ENCODE results near the gene HSPA12B.
A peak's percentile ranks its signal among the peaks of the same experiment; 100 is the strongest.

Gene HSPA12B

GRCh38 chr20:3758566-3758965 is 26.1 kb downstream of the HSPA12B start:
- Histone ChIP-seq H3K27ac (peak overlapping the region in 2 of 21 experiments; percentile 18 to 21), H3K4me3 (no peak overlapping the region)

- H3K4me3 ChIP-seq = no peak overlapping the region
- peak overlapping the region in 4 of 21 experiments; percentile 7 to 44 (median 17) for H3K27ac ChIP-seq
These were observed 26.9 kb downstream of the HSPA12B start for GRCh38 chr20:3759316-3759823.

- Histone ChIP-seq H3K27ac (peak overlapping the region in 2 of 21 experiments; percentile 7 to 44), H3K4me3 (no peak overlapping the region)
These were observed 27.4 kb downstream of the HSPA12B start for GRCh38 chr20:3759884-3760283.

- H3K27ac ChIP-seq = peak overlapping the region in 2 of 21 experiments; percentile 27 to 44
- H3K4me3 ChIP-seq = no peak overlapping the region
These were observed 28.3 kb downstream of the HSPA12B start for GRCh38 chr20:3760655-3761348.

GRCh38 chr20:3763671-3764601 is 31.5 kb downstream of the HSPA12B start:
- H3K27ac ChIP-seq = peak overlapping the region in 2 of 21 experiments; percentile 26 to 33
- no peak overlapping the region for H3K4me3 ChIP-seq

- no peak overlapping the region for H3K4me3 ChIP-seq
These were observed 32.2 kb downstream of the HSPA12B start for GRCh38 chr20:3764659-3765058.

GRCh38 chr20:3765171-3765882 is 32.8 kb downstream of the HSPA12B start:
- Histone ChIP-seq H3K27ac (peak overlapping the region in 6 of 21 experiments; percentile 0 to 33 (median 26)), H3K4me3 (no peak overlapping the region)

More at GRCh38 chr20:3764659-3765058, 32.2 kb downstream of the HSPA12B start:
- peak overlapping the region in 5 of 21 experiments; percentile 0 to 33 (median 26) for H3K27ac ChIP-seq

GRCh38 chr20:3766422-3767109 is 34.1 kb downstream of the HSPA12B start:
- H3K4me3 ChIP-seq = peak overlapping the region; percentile 61 to 77 (median 71)
- H3K27ac ChIP-seq = peak overlapping the region in 15 of 21 experiments; percentile 19 to 91 (median 68)

- H3K27ac ChIP-seq = peak overlapping the region in 17 of 21 experiments; percentile 32 to 92 (median 75)
- peak overlapping the region; percentile 61 to 77 (median 71) for H3K4me3 ChIP-seq
These were observed 34.6 kb downstream of the HSPA12B start for GRCh38 chr20:3767110-3767426.

- Histone ChIP-seq H3K4me3 (peak within 1 kb of the TSS; percentile 61 to 77 (median 71)), H3K27ac (peak within 1 kb of the TSS; percentile 65 to 94 (median 89))
These were observed 35.2 kb downstream of the HSPA12B start, which contains the start of gene ADISSP for GRCh38 chr20:3767427-3768341. Gene ADISSP, minus strand, starts transcription at chr20:3767753. Its CDS starts 7,653 bp downstream, at chr20:3760100.

- Histone ChIP-seq H3K27ac (peak overlapping the region; percentile 65 to 94 (median 89)), H3K4me3 (peak overlapping the region; percentile 61 to 77 (median 71))
These were observed 36.1 kb downstream of the HSPA12B start for GRCh38 chr20:3768342-3769130.

GRCh38 chr20:3771552-3772058 is 39.1 kb downstream of the HSPA12B start:
- no peak overlapping the region for H3K27ac ChIP-seq
- H3K4me3 ChIP-seq = no peak overlapping the region

- no peak overlapping the region for H3K27ac ChIP-seq
These were observed 43.1 kb downstream of the HSPA12B start for GRCh38 chr20:3775457-3776108.

GRCh38 chr20:3777381-3777715 is 44.9 kb downstream of the HSPA12B start:
- H3K27ac ChIP-seq = peak overlapping the region in 6 of 21 experiments; percentile 2 to 64 (median 37)
- H3K4me3 ChIP-seq = peak overlapping the region; percentile 36 to 48 (median 41)

More at GRCh38 chr20:3775457-3776108, 43.1 kb downstream of the HSPA12B start:
- H3K4me3 ChIP-seq = no peak overlapping the region

GRCh38 chr20:3777716-3778629 is 45.5 kb downstream of the HSPA12B start:
- peak overlapping the region; percentile 36 to 48 (median 41) for H3K4me3 ChIP-seq
- H3K27ac ChIP-seq = peak overlapping the region in 7 of 21 experiments; percentile 2 to 64 (median 18)
